PC-9 (cell line): Measurements from ENCODE around the gene EPG5. TPM values are rescaled to one million over a fixed set of nuclear protein-coding genes. Genes with fewer than 3 reads are reported as not detected.
A peak's percentile ranks its signal among the peaks of the same experiment; 100 is the strongest.

Source experiments
- BruUV-seq: library from RNA; stranded (reverse); fragments of 400-500 nt; replicated peaks from 2 replicates; lab custom pipeline; 2021; lab: Mats Ljungman, UMichigan
- CTCF ChIA-PET: fragments of 300-600 bp; sonication (Branson Sonifier 250); formaldehyde crosslinking; loops from one replicate; lab custom pipeline; 2022; ENCODE audit warnings: antibody characterized with exemption; lab: Charles Lee
- POLR2A ChIA-PET: fragments of 300-600 bp; sonication (Branson Sonifier 250); formaldehyde crosslinking; loops from one replicate; lab custom pipeline; 2022; ENCODE audit warnings: antibody characterized with exemption; ENCODE audit not compliant: unreplicated experiment; lab: Charles Lee
- DNase-seq, 2 experiments: peaks; one replicate each; pipeline versions ENCODE4 v3.0.0 to v3.0.0-alpha.2; 2015 to 2022; ENCODE audit warnings: mixed read lengths in 1 of 2
- H2AFZ ChIP-seq: fragments of 200-600 bp; sonication (generic); 2 replicates; pipeline ENCODE4 v1.8.1; 2017; ENCODE audit warnings: antibody characterized with exemption
- H3F3A ChIP-seq: fragments of 200-600 bp; sonication (generic); 2 replicates; pipeline ENCODE4 v1.8.1; 2017; ENCODE audit warnings: antibody characterized with exemption, mild to moderate bottlenecking, low read depth; ENCODE audit not compliant: insufficient read depth
- H3K27ac ChIP-seq: fragments of 200-600 bp; sonication (generic); 2 replicates; pipeline ENCODE4 v1.6.1; 2016; ENCODE audit warnings: mixed run types
- H3K27me3 ChIP-seq: fragments of 200-600 bp; sonication (generic); 2 replicates; pipeline ENCODE4 v1.6.1; 2016; ENCODE audit warnings: low read depth, mixed run types; ENCODE audit not compliant: insufficient read depth
- H3K36me3 ChIP-seq: fragments of 200-600 bp; sonication (generic); 2 replicates; pipeline ENCODE4 v1.6.1; 2016; ENCODE audit warnings: low read depth, mixed run types
- H3K4me1 ChIP-seq: fragments of 200-600 bp; sonication (generic); replicated peaks from 2 replicates; pipeline ENCODE4 v1.6.1; 2016; ENCODE audit warnings: mixed run types; ENCODE audit not compliant: insufficient read depth
- H3K4me2 ChIP-seq: fragments of 200-600 bp; sonication (generic); 2 replicates; pipeline ENCODE4 v1.6.1; 2017; ENCODE audit warnings: mixed run types
- H3K4me3 ChIP-seq: fragments of 200-600 bp; sonication (generic); 2 replicates; pipeline ENCODE4 v1.6.1; 2016; ENCODE audit warnings: mixed run types
- H3K79me2 ChIP-seq: fragments of 200-600 bp; sonication (generic); 2 replicates; pipeline ENCODE4 v1.6.1; 2017; ENCODE audit warnings: low read depth, mixed run types
- H3K9me2 ChIP-seq: fragments of 200-600 bp; sonication (generic); 2 replicates; pipeline ENCODE4 v1.8.1; 2017; ENCODE audit warnings: mild to moderate bottlenecking; ENCODE audit not compliant: insufficient read depth
- H3K9me3 ChIP-seq: fragments of 200-600 bp; sonication (generic); 2 replicates; pipeline ENCODE4 v1.8.1; 2016; ENCODE audit warnings: low read depth; ENCODE audit not compliant: insufficient read depth
- H4K20me1 ChIP-seq: fragments of 200-600 bp; sonication (generic); 2 replicates; pipeline ENCODE4 v1.8.1; 2017; ENCODE audit not compliant: insufficient read depth
- EZH2 ChIP-seq: fragments of 200-600 bp; sonication (generic); IDR thresholded peaks from 2 replicates; pipeline ENCODE4 v1.8.0; 2017; ENCODE audit warnings: antibody characterized with exemption, low read depth
- intact Hi-C: fragments of 100-400 bp; cut with micrococcal nuclease; formaldehyde crosslinking; loops from one replicate; pipeline ENCODE4 v1.10.0; 2022; ENCODE audit not compliant: unreplicated experiment
- total RNA-seq: library from RNA; stranded (reverse); gene quantifications from 2 replicates; pipeline ENCODE4 v1.2.3, GENCODE V29; 2021
- TF ChIP-seq, protein P1 (sequence below): fragments of 200-600 bp; sonication (generic); conservative IDR thresholded peaks from 2 replicates; pipeline ENCODE4 v1.6.1; 2017; ENCODE audit warnings: mixed run types, antibody characterized with exemption, mild to moderate bottlenecking, moderate library complexity

EPG5 gene
- total RNA-seq, 1 experiment from 2014 or later: 19.5 TPM

DNA sequence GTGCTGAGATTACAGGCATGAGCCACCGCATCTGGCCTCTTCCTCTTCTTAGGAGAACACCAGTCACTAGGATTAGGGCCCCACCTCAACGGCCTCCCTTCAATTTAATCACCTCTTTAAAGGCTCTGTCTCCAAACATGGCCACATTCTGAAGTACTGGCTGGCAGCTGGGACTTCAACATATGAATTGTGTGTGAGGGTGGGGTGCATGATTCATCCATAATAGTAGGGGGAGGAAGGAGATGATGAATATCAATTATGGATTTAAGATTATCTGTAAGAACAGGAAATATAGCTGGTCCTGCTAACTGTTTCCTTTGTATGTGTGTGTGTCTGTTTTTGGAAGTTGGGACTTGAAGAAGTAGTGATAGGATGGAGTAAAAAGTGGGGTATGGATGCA, 14.7 kb upstream of the EPG5 start:
- no TSS peak for BruUV-seq
- Histone ChIP-seq H3K4me1 (peaks cover 5% of the 10 kb centered on the region; the same call in 1 of the 2 replicates), H3K9me3 (no peaks in the 10 kb centered on the region; the same call in 1 of the 2 replicates), H3K27me3 (no peaks in the 10 kb centered on the region), H3K79me2 (no peaks in the 10 kb centered on the region), H3K27ac (no peak overlapping the region), H2AFZ (no peak overlapping the region), H3F3A (no peaks in the 10 kb centered on the region), H3K4me3 (no peak overlapping the region), H3K9me2 (no peaks in the 10 kb centered on the region), H4K20me1 (no peaks in the 10 kb centered on the region), H3K4me2 (no peak overlapping the region), H3K36me3 (no peaks in the 10 kb centered on the region)
- POLR2A ChIA-PET: no interaction called here
- intact Hi-C loops: no loop called here
- CTCF ChIA-PET: no interaction called here
- DNase-seq: no peak
- TF ChIP-seq EZH2: no peak
- TF ChIP-seq, protein P1, sequence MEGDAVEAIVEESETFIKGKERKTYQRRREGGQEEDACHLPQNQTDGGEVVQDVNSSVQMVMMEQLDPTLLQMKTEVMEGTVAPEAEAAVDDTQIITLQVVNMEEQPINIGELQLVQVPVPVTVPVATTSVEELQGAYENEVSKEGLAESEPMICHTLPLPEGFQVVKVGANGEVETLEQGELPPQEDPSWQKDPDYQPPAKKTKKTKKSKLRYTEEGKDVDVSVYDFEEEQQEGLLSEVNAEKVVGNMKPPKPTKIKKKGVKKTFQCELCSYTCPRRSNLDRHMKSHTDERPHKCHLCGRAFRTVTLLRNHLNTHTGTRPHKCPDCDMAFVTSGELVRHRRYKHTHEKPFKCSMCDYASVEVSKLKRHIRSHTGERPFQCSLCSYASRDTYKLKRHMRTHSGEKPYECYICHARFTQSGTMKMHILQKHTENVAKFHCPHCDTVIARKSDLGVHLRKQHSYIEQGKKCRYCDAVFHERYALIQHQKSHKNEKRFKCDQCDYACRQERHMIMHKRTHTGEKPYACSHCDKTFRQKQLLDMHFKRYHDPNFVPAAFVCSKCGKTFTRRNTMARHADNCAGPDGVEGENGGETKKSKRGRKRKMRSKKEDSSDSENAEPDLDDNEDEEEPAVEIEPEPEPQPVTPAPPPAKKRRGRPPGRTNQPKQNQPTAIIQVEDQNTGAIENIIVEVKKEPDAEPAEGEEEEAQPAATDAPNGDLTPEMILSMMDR: no peak

DNA sequence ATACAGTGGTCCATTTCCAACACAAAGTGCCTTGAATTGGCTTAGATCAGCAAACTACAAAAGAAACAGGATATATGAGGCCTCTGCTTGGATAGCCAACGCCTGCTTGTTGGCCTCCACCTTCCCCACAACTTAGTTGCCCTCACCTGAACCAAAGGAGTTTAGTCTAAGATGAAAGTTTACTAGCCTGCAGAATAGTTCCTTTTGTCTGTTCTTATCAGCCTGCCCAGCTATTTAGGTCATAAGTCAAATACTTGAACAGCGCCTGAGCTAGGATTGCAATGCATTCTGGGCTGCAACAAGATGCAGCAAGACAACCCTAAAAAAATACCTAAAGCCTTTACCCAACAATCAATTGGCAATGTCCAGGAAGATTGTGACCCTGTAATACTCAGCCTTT, 13.1 kb upstream of the EPG5 start:
- no peak for DNase-seq
- H3K27me3 ChIP-seq: no peaks in the 10 kb centered on the region
- no peaks in the 10 kb centered on the region for H3F3A ChIP-seq
- no peaks in the 10 kb centered on the region for H3K79me2 ChIP-seq
- no peak overlapping the region for H3K4me3 ChIP-seq
- H2AFZ ChIP-seq: no peak overlapping the region
- intact Hi-C loops: no loop called here
- H3K27ac ChIP-seq: no peak overlapping the region
- ChIA-PET CTCF (no interaction called here), POLR2A (no interaction called here)
- no peaks in the 10 kb centered on the region for H3K36me3 ChIP-seq
- H3K9me3 ChIP-seq: no peaks in the 10 kb centered on the region
- peaks cover 5% of the 10 kb centered on the region; the same call in 1 of the 2 replicates for H3K4me1 ChIP-seq
- TF ChIP-seq EZH2: no peak
- TF ChIP-seq, protein P1: no peak
- BruUV-seq: no TSS peak
- H4K20me1 ChIP-seq: no peaks in the 10 kb centered on the region
- no peaks in the 10 kb centered on the region for H3K9me2 ChIP-seq
- H3K4me2 ChIP-seq: 0 out of 2 replicates have a peak overlapping the region, but pooled peaks have one; percentile 20

DNA sequence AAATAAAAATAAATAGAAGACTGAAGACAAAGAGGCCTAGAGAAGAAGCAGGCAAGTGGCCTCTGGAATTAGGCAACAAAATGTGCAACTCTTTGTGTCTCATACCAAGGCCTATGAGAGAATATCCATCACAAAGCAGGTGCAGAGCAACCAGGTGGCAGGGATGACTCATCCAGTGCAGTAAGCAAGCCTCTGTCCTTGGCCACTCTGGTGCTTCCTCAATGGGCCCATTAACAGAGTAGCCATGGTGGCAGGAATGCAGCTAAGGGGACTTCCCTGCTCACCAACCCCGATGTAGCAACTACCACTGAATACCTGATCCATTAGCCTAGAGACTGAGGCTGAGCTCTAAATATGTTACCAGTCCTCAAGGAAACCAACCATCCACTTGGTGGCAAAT, 11.0 kb upstream of the EPG5 start:
- Histone ChIP-seq H3K9me3 (no peaks in the 10 kb centered on the region), H2AFZ (no peak overlapping the region), H3K27ac (no peak overlapping the region), H4K20me1 (no peaks in the 10 kb centered on the region), H3K4me3 (no peak overlapping the region), H3K36me3 (no peaks in the 10 kb centered on the region), H3K27me3 (no peaks in the 10 kb centered on the region), H3F3A (no peaks in the 10 kb centered on the region), H3K79me2 (no peaks in the 10 kb centered on the region), H3K9me2 (no peaks in the 10 kb centered on the region), H3K4me2 (no peak overlapping the region), H3K4me1 (peaks cover 9% of the 10 kb centered on the region)
- intact Hi-C loops: no loop called here
- DNase-seq: peak in 1 of 2 experiments; percentile 67
- no TSS peak for BruUV-seq
- ChIA-PET POLR2A (no interaction called here), CTCF (no interaction called here)
- TF ChIP-seq, protein P1: no peak
- TF ChIP-seq EZH2: no peak
